Fibroblast of skin of scalp (primary cell): ENCODE measurements around the gene ENDOU.
A peak's percentile ranks its signal among the peaks of the same experiment; 100 is the strongest.

Experiments
- DNase-seq: peaks from one replicate; pipeline ENCODE4 v3.0.0-alpha.2; 2013

The ENDOU gene

DNA sequence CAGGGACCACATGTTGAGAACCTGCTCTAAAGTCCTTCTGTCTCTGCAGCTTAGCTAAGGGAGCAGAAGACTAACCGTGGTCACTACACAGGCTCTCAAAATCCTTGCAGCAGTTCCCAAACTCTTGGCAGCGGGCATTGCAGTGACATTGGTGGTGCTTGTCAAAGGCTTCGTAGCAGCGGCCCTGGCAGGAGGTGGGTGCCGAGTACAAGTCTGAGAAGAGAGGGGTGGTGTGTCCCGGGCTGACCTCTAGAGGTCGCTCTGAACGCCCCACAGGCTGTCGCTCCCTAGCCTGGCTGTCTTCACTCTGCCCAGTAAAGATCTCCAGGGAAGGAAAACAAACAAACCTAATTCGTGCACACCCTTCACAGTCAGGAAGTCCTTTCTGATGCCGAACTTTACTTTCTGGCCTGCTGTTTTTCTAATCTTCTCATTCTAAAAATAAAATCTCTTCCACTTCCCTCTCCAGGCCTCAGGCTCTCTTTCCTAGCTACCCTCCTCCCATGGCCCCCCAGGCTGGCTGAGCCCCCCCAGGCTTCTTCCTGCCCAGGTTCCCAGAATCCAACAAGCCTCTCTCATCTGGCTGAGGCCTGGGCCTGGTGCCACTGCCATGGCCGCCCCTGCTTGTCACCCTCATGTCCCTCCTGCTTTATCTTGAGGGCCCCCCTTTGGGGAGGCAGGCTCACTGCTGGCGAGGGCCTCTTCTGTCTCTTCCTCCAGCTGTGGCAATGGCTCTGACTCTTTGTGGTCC, 7.7 kb downstream of the ENDOU start:
- peak; percentile 90 for DNase-seq

- DNase-seq, result no peak
Measured at GRCh38 chr12:47717046-47717442, 8.2 kb downstream of the ENDOU start.

DNA sequence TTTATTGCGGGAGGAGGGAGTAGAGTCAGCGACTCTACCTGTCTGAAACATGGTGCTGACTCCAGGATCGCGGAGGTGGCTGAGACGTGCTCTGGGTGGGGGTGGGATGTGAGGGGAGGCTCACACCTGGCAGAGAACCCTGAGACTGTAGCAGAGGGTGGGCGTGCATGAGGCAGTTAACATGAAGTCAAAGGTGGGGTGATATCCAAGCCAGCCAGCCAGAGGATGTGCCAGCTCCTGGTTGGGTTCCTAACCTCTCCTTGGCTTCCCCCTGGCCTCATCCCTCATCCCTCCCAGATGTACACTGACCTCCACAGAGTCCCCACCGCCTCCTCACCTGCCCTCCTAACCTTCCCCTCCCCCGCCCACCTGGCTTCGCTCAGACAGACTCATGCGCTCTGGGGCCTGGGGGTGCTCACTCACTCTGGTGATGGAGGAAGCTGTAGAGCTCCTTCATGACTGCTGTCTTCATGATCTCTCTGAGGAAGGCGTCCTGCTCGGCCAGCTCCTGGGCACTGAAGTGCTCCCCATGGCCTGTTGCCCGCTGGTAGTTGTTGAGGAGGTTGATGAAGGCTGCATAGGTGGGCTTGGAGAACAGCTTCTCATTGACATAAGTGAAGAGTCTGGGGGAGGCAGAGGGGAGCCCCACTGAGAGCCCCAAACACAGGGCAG, 9.3 kb downstream of the ENDOU start:
- no peak for DNase-seq

- peak; percentile 72 for DNase-seq
Measured at GRCh38 chr12:47715393-47715876, 9.9 kb downstream of the ENDOU start.

DNA sequence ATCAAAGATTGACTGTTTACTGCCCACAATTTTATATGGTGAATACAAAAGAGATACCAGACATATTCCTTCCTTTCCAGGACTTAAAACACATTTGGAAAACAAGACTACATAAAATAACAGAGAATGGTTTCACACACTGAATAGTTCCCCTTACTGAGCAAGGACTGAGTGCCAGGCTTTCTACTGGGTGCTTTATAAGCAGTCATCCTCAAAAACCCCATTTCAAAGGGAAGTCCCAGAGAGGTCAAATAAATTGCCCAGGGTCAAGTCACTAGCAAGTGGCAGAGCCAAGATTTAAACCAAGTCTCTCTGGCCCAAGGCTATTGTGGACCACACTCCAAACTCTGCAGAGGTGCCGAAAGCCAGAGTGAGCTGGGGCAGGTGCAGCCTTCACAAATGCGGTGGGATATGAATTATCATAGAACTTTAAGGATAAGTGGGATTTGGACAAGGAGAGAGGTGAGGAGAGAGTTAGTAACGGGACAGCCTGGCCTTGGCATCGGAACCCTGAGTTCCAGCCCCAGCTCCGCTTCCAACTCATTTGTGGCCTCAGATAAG, 10.4 kb downstream of the ENDOU start:
- no peak for DNase-seq

GRCh38 chr12:47712171-47712570, 13.1 kb downstream of the ENDOU start:
- no peak for DNase-seq

- DNase-seq, result no peak
Measured at GRCh38 chr12:47711448-47711847, 13.8 kb downstream of the ENDOU start.

DNA sequence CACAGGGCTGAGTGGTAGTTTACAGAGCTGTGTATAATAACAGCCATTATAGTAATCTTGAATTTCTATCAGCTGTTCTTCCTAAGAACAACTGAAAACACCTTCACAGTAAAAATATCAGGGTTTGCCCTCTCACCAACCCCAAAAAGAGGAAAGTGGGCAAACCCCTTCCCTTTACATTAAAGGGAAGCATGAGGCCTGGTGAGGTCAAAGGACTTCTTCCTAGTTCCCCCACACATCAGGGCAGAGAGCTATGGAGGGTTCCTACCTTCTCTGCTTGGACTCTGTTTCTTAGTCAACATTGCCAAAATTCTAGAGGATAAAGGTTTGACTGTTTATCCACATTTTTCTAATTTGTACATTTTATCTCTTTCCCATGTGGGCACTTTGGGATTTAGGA, 15.0 kb downstream of the ENDOU start:
- DNase-seq, result no peak

DNA sequence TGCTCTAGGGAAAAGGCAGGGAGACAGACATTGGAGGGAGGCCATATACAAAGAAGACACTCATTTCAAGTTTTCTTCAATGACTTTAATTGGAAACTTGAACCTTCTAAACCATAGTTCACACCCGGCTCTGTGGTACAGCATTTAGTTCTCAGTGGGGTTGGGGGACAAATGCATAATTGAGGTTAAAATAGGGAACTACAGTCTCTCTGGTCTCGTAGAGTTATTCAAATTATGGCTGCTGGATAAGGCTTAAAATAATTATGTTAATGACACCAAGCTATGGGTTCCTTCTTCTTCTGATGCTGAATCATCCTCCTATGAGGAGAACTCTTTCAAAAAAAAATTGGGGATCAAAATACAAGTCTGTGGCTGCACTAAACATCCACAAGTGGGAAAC, 15.6 kb downstream of the ENDOU start:
- DNase-seq, result no peak

DNA sequence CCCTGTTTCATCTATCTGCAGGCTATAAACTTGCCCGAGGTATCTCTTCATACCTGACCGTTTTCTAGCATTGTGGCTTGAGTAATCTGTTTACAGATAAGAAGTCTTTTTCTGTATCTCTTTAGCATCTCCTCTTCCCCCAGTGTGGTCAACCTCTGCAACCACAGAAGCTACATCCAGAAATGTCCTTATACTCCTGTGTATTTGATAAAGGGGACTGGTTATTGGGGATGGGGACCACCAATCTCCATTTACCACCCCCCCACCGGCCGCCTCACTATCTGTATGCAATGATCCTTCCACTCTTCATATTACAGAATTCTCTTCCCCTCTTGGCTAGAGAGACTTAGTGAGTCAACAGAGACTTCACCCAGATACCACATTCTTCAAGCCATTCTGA, 16.1 kb downstream of the ENDOU start:
- no peak for DNase-seq

DNA sequence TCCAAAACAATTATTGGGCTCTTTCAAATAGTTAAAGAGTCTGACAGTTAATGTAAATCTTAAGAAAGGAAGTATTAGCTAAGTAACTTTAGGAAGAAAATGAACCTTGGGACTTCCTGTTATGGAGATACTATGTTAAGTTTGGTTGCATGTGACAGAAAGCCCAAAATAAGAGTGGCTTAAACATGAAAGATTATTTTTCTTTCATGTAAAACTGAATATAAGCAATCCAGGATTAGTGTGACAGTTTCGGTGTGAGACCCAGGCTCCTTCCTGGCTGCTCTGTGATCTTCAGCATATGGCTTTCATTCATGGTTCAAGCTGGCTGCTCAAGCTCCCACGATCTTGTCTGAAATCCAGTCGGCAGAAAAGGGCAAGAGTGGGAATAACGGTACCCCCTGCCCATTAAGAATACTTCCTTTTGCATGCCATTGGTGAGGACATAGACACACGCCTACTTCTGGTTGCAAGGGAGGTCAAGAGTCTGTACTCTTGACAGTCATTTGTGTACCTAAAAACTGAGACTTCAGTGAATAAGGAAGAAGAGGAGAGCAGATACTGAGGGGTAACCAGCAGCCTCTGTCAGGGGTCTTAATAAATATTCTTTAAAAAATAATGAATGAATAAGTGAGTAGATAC, 17.3 kb downstream of the ENDOU start:
- DNase-seq, result no peak

GRCh38 chr12:47707355-47707754, 17.9 kb downstream of the ENDOU start:
- DNase-seq, result no peak

DNA sequence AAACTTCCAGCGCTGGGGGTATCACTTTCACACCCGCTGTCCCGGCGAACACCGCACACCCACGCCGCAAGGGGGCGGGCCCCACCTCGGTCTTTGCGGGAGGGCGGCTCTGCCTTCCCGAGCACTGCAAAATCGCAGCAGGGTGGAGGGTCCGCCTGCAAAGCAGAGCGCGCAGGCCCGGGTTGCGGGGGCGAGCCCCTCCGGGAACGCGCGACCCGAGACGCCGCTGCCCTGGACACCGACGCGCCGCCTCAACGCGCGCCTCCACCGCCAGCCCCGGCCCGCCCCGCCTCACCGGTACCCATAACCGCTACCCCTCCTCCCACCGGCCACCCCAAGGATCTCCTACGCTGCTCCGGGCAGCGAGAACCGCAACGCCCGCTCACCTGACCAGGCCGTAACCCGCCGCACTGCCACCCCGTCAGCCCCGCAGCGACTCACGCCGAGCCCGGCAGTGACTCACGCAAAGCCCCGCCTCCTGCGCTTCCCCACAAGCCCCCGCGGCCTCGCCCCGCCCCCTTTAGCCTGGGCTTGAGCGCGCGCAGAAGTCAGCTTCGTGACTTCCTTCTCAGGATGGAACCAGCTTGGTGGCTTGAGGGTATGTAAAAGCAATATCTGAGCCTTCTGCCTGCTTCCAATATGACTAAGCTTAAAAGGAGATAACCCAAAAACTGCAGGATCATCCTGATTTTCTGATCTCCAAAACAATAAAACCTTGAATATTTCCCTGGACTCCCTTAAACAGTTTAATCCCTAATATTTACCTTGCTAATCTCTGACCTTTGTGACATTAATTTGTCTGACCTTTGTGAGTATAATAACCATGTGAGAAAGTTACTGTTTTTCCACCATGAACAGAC, 19.5 kb downstream of the ENDOU start, which contains the start of gene RPAP3:
TSS of gene RPAP3 (minus strand) at position 465 of the 860 bp plus-strand sequence. CDS start 3,190 bp downstream, outside the sequence.
- DNase-seq, result peak; percentile 93

GRCh38 chr12:47705229-47705565, 20.1 kb downstream of the ENDOU start:
- DNase-seq, result no peak

DNA sequence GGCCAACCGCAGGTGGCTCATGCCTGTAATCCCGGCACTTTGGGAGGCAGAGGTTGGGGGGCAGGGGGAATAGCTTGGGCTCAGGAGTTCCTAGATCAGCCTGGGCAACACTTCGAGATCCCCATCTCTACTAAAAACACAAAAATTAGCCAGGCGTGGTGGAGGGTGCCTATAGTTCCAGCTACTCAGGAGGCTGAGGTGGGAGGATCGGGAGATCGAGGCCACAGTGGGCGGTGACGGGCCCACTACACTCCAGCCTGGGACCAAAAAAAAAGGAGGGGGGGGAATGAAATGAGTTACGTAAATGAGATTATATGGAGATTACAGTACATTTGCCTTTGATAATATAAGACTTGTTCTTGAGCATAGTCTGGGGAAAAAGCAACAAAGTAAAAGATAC, 20.6 kb downstream of the ENDOU start:
- no peak for DNase-seq

DNA sequence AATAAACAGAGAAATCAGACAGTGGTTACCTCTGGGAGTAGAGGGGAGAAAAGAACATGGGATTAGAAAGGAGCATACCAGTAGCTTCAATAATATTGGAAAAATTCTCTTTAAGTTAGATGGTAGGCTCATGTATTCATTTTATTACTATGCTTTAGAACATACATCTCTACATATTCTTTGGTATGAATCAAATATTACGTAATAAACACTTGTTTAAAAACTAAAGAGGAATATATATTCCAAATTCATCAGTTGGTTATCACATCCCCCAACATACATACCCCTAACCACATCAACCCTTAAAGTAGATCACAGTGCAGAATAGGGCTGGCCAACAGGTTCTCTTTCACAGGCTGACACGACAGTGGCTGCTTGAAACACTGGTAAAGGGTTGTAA, 25.0 kb downstream of the ENDOU start:
- DNase-seq, result no peak

- DNase-seq, result no peak
Measured at GRCh38 chr12:47698631-47699030, 26.7 kb downstream of the ENDOU start.

DNA sequence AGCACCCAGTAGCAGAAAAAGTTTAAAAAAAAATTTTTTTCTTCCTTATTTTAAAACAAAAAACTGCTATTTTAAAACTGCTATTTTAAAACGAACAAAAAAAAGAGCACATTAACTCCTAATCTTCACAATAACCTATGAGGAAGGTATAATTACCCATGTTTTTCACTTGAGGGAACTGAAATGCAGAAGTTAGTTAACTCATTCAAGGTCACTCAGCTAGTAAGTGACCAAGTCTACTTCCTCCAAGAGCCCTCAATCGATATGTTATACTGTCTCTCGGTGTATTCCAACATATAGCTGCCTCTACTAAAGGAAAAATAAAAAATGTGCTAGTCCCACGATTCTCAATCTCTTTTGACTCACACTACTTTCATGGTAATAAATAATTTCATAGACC, 27.2 kb downstream of the ENDOU start:
- no peak for DNase-seq

- no peak for DNase-seq
Measured at GRCh38 chr12:47689215-47689614, 36.1 kb downstream of the ENDOU start.

- DNase-seq, result no peak
Measured at GRCh38 chr12:47687636-47688035, 37.7 kb downstream of the ENDOU start.

DNA sequence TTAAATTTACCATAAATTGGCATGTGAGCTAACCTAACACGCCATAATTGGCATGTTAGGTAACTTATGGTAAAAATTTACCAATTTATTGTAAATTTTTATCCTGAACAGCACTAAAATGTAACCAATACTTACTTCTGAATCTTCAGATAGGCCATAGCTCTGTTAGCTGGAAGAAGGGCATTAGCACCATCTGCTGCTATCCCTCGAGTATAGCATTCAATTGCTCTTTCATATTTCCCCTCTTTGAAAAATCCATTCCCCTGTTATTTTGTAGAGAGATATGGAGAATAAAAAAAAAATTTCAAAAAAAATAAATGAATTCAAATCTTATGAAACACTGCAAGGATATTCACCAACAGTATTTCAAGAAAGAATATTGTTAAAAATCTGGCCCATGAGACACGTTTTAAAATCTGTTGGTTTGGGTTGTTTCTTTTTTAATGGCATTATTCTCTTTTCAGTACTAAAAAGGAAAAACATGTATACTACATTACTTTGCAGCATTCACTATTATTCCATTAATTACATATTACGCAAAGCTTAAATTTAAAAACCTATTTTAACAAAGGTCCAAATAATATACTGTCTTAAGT, 38.5 kb downstream of the ENDOU start:
- peak; percentile 52 for DNase-seq

DNA sequence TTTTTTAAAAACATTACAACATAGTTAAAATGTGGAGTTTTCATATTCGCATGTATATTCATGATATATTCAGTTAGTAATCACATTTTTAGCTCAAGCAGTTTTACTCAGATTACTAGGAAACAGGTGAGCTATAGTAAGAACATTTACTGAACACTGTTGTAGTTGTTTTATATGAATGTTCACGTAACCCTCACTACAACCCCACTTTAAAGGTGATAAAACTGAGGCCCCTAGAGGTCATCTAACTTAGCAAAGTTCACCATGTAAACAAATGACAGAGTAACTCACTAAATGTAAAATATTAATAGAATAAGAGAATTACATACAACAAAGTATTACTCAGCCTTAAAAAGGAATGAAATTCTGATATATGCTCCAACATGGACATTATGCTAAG, 45.5 kb downstream of the ENDOU start:
- no peak for DNase-seq
